HG02885 (cell line): ENCODE results near the gene SGCD.

ENCODE experiments used
- ATAC-seq: cut with Tn5 transposase; IDR thresholded peaks from one replicate; pipeline ENCODE4 v1.9.1; 2021; ENCODE audit warnings: mild to moderate bottlenecking; ENCODE audit not compliant: unreplicated experiment, poor library complexity

SGCD gene

GRCh38 chr5:156815988-156816599, 489.1 kb downstream of the SGCD start:
- ATAC-seq: peak; percentile 72
